Neural crest cell (in vitro differentiated cells): ENCODE measurements around the gene ZNF500. TPM values are rescaled to one million over a fixed set of nuclear protein-coding genes. Genes with fewer than 3 reads are reported as not detected.

ENCODE experiments used
- DNase-seq: peaks from one replicate; pipeline ENCODE4 v3.0.0; 2021; ENCODE audit warnings: low read depth, mixed read lengths, low spot score
- H3K27ac Mint-ChIP-seq: one replicate; pipeline ENCODE4 v1.8.0; 2021; ENCODE audit warnings: mild to moderate bottlenecking, mixed read lengths; ENCODE audit not compliant: unreplicated experiment
- H3K27me3 Mint-ChIP-seq: 2 replicates; pipeline ENCODE4 v1.8.0; 2021; ENCODE audit warnings: low read depth, mild to moderate bottlenecking, mixed read lengths
- H3K36me3 Mint-ChIP-seq: 2 replicates; pipeline ENCODE4 v1.8.0; 2021; ENCODE audit warnings: low read depth, mild to moderate bottlenecking, mixed read lengths
- H3K4me1 Mint-ChIP-seq: 2 replicates; pipeline ENCODE4 v1.8.0; 2021; ENCODE audit warnings: mixed read lengths
- H3K4me3 Mint-ChIP-seq: one replicate; pipeline ENCODE4 v1.8.0; 2021; ENCODE audit warnings: mild to moderate bottlenecking, mixed read lengths
- H3K9me3 Mint-ChIP-seq: 2 replicates; pipeline ENCODE4 v1.8.0; 2021; ENCODE audit warnings: mixed read lengths
- CTCF ChIP-seq: fragments of 200-600 bp; sonication (generic); conservative IDR thresholded peaks from 2 replicates; pipeline ENCODE4 v1.5.0; 2021; ENCODE audit warnings: antibody characterized with exemption, mild to moderate bottlenecking
- total RNA-seq: library from RNA; stranded (reverse); gene quantifications from 2 replicates; pipeline ENCODE4 v1.2.1, GENCODE V29; 2021

ZNF500 gene
- total RNA-seq, 1 donor from 2014 or later, result 21.1 TPM

- Mint-ChIP-seq H3K4me1 (no peaks in the 10 kb centered on the region), H3K36me3 (peaks cover 6% of the 10 kb centered on the region), H3K27me3 (no peaks in the 10 kb centered on the region), H3K4me3 (no peak overlapping the region), H3K9me3 (no peaks in the 10 kb centered on the region), H3K27ac (no peak overlapping the region)
- TF ChIP-seq CTCF, result no peak
- DNase-seq, result no peak
Measured at GRCh38 chr16:4700380-4700996, 66.5 kb downstream of the ZNF500 start.

DNA sequence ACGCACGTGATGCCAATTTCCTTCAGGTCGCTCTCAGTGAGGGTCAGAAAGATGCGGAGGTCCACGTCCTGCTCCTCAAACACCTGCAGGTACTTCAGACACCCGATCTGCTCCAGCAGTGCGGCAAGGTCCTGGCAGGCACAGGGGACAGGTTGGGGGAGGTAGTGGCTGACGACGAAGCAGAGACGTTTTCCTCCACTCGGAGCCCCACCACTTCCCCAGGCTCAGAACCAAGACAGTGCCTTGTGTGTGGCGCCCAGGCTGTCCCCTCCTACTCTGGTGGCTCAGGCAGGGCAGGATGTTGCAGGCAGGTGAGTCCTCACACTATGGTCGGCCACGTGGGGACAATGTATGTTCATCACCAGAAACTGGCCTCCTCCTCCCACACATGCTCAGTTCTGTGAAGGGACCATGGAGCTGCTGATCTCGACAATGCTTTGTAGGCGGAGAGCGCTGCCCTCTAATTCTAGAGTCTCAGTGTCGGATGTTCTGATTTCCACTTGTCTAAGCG, 67.9 kb downstream of the ZNF500 start:
- Mint-ChIP-seq H3K4me1 (no peaks in the 10 kb centered on the region), H3K4me3 (peak overlapping the region; percentile 52), H3K27ac (no peak overlapping the region), H3K27me3 (no peaks in the 10 kb centered on the region), H3K9me3 (no peaks in the 10 kb centered on the region), H3K36me3 (peaks cover 6% of the 10 kb centered on the region)
- no peak for TF ChIP-seq CTCF
- DNase-seq, result no peak

DNA sequence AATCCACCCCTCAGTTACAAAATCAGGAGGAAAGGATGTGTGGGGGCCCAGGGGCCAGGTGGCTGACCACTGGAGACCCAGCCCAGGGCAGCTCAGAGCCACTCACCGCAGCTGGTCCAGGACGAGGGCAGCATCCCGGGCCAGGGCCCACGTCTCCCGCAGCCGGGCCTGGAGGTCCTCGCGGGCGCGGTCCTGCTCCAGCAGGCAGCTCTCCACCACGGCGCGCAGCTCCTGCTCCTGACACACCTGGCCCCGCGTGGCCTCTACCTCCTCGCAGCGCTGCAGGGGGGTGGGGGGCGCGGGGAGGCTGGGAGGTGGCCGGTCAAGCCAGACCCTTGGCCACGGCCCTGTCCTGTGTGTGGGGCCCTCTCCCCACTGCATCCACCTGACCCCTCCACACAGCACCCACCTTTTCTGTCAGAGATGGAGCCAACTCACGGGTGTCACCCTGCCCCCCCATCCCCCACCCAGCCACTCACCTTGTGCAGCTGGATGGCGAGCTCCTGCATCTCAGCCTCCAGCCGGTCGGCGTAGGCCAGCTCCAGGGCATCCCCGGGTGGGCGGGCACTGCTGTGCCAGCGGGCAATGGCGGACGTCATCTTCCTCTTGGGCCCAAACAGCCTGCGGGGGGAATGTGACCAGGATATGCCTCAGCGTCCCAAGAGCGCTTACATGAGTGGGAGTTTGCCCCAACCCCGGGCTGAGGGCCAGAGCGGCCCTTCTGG, 68.5 kb downstream of the ZNF500 start:
- Mint-ChIP-seq H3K36me3 (peaks cover 6% of the 10 kb centered on the region), H3K4me3 (peak overlapping the region; percentile 52), H3K27ac (no peak overlapping the region), H3K27me3 (no peaks in the 10 kb centered on the region), H3K4me1 (no peaks in the 10 kb centered on the region), H3K9me3 (no peaks in the 10 kb centered on the region)
- no peak for DNase-seq
- no peak for TF ChIP-seq CTCF

Other genes starting within 250 kb of the ZNF500 start
- gene CDIP1, start 228.4 kb downstream of the ZNF500 start, total RNA-seq, result 31.7 and 32.2 TPM in 2 replicates
- 0.30 and 0.32 TPM in 2 replicates for gene C16orf96, start 210.8 kb downstream of the ZNF500 start, total RNA-seq
- gene UBALD1, start 152.3 kb downstream of the ZNF500 start, total RNA-seq, result 14.8 and 17.6 TPM in 2 replicates
- 79.7 and 83.1 TPM in 2 replicates for gene MGRN1, start 142.3 kb downstream of the ZNF500 start, total RNA-seq
- 36.8 and 37.8 TPM in 2 replicates for gene NUDT16L1, start 73.6 kb downstream of the ZNF500 start, total RNA-seq
- 32.0 and 35.5 TPM in 2 replicates for gene ANKS3, start 32.9 kb downstream of the ZNF500 start, total RNA-seq
- gene DNAAF8, start 32.6 kb downstream of the ZNF500 start, total RNA-seq, result 0.68 and 0.96 TPM in 2 replicates
- 0.65 TPM in 1 of 2 replicates, not detected in the other for gene SEPTIN12, start 21.2 kb upstream of the ZNF500 start, total RNA-seq
- not detected in 2 replicates for gene SMIM22, start 28.2 kb upstream of the ZNF500 start, total RNA-seq
- gene ROGDI, start 35.5 kb upstream of the ZNF500 start, total RNA-seq, result 22.0 and 25.9 TPM in 2 replicates
- gene GLYR1, start 80.1 kb upstream of the ZNF500 start, total RNA-seq, result 133 and 137 TPM in 2 replicates
- gene UBN1, start 80.3 kb upstream of the ZNF500 start, total RNA-seq, result 44.2 and 49.6 TPM in 2 replicates
- gene PPL, start 170.0 kb upstream of the ZNF500 start, total RNA-seq, result 0.16 and 0.26 TPM in 2 replicates
- gene SEC14L5, start 191.2 kb upstream of the ZNF500 start, total RNA-seq, result 0.68 and 0.98 TPM in 2 replicates